Activated CD8-positive, alpha-beta memory T cell treated with anti-CD3 and anti-CD28 coated beads for 36 hours (primary cell): Measurements from ENCODE around the gene CARMIL1. TPM values are rescaled to one million over a fixed set of nuclear protein-coding genes. Genes with fewer than 3 reads are reported as not detected.

Experiments
- CTCF ChIA-PET: fragments of 350-600 bp; sonication (Branson Sonifier 250); formaldehyde crosslinking; loops from one replicate; lab custom pipeline; 2021; ENCODE audit warnings: antibody characterized with exemption; lab: Charles Lee
- POLR2A ChIA-PET: fragments of 350-600 bp; sonication (Branson Sonifier 250); formaldehyde crosslinking; loops from one replicate; lab custom pipeline; 2021; ENCODE audit warnings: antibody characterized with exemption; lab: Charles Lee
- total RNA-seq, 2 experiments: library from RNA; stranded (reverse); gene quantifications; one replicate each; pipeline ENCODE4 v1.2.3, GENCODE V29; 2021

Gene CARMIL1
- total RNA-seq, 2 experiments from 2014 or later: 2.0 TPM

- CTCF ChIA-PET: interaction anchor here (1.0 kb wide), 1 partner anchor 367 kb away, joined by 3 read pairs; no protein-coding TSS in a partner anchor
These were observed 311.8 kb downstream of the CARMIL1 start for GRCh38 chr6:25590986-25591385.

DNA sequence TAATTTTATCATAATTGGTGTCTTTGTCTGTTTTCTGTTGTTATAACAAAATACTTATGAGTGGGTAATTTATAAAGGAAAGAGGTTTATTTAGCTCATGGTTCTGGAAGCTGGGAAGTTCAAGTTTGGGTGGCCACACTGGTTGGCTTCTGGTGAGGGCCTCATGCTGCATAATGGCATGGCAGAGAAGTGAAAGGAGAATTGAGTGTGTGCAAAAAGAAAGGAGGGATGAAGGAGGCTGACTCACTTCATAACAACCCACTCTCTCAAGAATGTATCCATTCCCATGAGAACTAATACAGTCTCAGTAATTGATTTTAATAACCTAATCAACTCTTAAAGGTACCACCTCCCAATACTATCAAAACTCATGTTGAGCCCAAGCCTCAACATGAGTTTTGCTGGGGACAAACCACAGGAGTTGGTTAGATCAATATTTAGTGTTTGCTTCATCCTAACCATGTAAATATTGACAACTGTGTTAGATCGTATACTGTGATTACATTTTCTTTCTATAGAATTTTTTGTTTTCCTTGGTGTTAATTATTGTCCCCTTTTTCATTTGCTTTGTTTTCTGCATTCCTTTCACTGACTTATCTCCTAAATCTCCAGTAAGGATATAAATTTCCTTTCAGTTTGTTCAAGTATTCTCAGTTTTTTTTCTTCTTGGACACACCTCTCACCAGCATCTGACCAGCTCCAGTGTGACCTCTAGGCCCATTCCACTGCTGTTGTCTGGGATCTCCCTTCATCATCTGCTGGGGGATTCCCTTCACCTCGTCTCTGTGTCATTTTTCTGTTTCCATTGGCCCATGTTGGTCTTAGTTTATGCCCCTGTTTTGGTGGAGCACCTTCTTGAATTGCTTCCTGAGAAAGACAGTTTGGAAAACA lies 318.0 kb downstream of the CARMIL1 start:
- CTCF ChIA-PET: interaction anchor here (0.6 kb wide), 1 partner anchor 18 kb away, joined by 3 read pairs; no protein-coding TSS in a partner anchor

More at GRCh38 chr6:25590986-25591385, 311.8 kb downstream of the CARMIL1 start:
- POLR2A ChIA-PET: interaction anchor here (0.6 kb wide), 1 partner anchor 291 kb away, joined by 3 read pairs; no protein-coding TSS in a partner anchor

GRCh38 chr6:25599516-25600085 lies 320.4 kb downstream of the CARMIL1 start:
- CTCF ChIA-PET: no interaction called here
- POLR2A ChIA-PET: no interaction called here

More for the DNA sequence above, 318.0 kb downstream of the CARMIL1 start:
- POLR2A ChIA-PET: no interaction called here

- POLR2A ChIA-PET: no interaction called here
- CTCF ChIA-PET: interaction anchor here (0.6 to 1.2 kb wide), 4 partner anchors 15 to 379 kb away, joined by 3 to 4 read pairs (median 3); no protein-coding TSS in a partner anchor
These were observed 322.9 kb downstream of the CARMIL1 start for GRCh38 chr6:25601800-25602673.

- POLR2A ChIA-PET: no interaction called here
- CTCF ChIA-PET: interaction anchor here (0.6 to 1.2 kb wide), 3 partner anchors 15 to 379 kb away, joined by 3 to 4 read pairs (median 3); no protein-coding TSS in a partner anchor
These were observed 323.5 kb downstream of the CARMIL1 start for GRCh38 chr6:25602674-25602982.

GRCh38 chr6:25603251-25603650 lies 324.1 kb downstream of the CARMIL1 start:
- ChIA-PET POLR2A (no interaction called here), CTCF (interaction anchor here (0.6 to 1.1 kb wide), 2 partner anchors 213 to 380 kb away, joined by 3 read pairs; no protein-coding TSS in a partner anchor)

DNA sequence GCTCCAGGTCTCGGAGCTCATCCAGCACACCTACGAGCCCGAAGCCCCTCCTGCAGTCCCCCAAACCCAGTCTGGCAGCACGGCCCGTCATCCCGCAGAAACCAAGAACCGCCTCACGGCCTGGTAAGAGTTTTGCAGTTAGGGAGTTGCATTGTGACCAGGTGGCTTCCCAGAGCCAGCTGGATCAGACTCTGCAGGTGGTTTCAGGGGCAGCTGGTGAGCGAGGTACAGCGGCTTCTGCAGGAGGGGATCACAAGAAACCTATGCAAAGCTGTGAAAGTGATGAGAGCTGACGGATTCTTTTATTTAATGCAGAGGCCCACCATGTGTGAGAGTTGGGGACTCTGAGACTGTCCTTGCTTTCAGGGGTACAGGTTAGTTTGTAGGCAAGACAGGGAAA lies 327.0 kb downstream of the CARMIL1 start:
- ChIA-PET POLR2A (no interaction called here), CTCF (interaction anchor here (0.9 to 1.5 kb wide), 2 partner anchors 47 to 327 kb away, joined by 3 to 4 read pairs; no protein-coding TSS in a partner anchor)

- POLR2A ChIA-PET: no interaction called here
- CTCF ChIA-PET: interaction anchor here (0.6 kb wide), 1 partner anchor 207 kb away, joined by 4 read pairs; no protein-coding TSS in a partner anchor
These were observed 329.5 kb downstream of the CARMIL1 start for GRCh38 chr6:25608558-25609174.

DNA sequence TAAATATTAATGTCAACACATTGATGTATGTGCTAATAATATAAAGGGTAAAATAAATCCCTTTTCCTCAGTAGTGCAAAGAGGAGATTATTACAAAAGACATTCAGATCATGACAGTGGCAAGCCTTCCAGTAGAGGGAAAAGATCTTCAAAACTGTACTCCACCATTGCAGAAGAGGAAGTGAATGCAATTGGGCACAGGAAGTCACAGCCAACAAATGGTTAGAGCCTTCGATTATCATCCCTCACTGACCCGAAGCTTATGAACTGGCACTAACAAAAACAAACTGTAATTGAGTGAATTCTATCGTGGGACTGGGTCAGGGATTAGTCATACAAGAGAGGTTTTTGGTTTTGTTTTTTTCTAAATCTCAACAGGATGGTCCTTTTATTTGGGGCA lies 333.5 kb downstream of the CARMIL1 start:
- CTCF ChIA-PET: no interaction called here

GRCh38 chr6:25613415-25613814 lies 334.2 kb downstream of the CARMIL1 start:
- POLR2A ChIA-PET: no interaction called here
- CTCF ChIA-PET: no interaction called here

More for the DNA sequence above, 333.5 kb downstream of the CARMIL1 start:
- POLR2A ChIA-PET: no interaction called here

- CTCF ChIA-PET: no interaction called here
- POLR2A ChIA-PET: no interaction called here
These were observed 334.9 kb downstream of the CARMIL1 start for GRCh38 chr6:25614052-25614451.

DNA sequence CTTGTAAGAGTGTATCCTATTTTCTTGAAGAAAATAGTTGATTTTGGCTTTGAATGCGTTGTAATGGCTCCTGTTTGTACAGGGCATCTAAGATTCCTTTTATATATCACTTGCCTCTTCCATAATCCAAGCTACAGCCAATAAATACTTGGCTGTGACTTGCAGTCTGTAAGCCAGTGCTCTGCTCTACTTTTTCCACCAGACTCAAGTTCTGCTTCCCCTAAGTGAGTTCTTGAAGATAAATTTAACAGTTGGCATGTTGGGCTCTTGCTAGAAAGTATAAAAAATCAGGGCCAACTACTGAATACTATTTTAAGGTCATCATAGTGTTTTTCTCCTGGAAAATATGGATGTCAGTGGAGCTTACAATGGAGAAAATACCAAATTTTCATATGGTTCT lies 336.3 kb downstream of the CARMIL1 start:
- CTCF ChIA-PET: interaction anchor here (0.6 kb wide), 1 partner anchor 260 kb away, joined by 3 read pairs; no protein-coding TSS in a partner anchor
- POLR2A ChIA-PET: no interaction called here

DNA sequence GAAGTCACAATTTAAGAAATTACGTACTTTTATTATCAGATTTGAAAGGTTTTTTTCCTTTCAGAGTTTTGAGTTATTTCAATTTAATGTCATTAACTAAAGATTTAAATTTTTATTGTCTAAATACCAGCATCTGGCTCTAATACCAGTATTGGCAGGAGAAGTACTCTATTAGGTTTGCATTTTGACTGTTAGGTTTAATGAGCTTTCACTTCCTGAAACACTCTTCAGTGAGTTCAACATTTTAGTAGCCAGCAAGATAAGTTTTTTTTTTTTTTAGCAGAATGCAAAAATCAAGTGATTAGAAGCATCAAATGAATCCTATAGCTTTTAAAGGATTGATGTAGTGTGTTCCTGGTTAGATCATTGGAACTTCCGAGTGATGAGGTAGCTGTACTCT lies 338.8 kb downstream of the CARMIL1 start:
- ChIA-PET CTCF (no interaction called here), POLR2A (no interaction called here)

GRCh38 chr6:25619217-25619616 lies 340.0 kb downstream of the CARMIL1 start:
- CTCF ChIA-PET: no interaction called here
- POLR2A ChIA-PET: no interaction called here

- POLR2A ChIA-PET: no interaction called here
- CTCF ChIA-PET: no interaction called here
These were observed 341.2 kb downstream of the CARMIL1 start for GRCh38 chr6:25620391-25620790.

GRCh38 chr6:25623065-25623464 lies 343.9 kb downstream of the CARMIL1 start:
- POLR2A ChIA-PET: no interaction called here

DNA sequence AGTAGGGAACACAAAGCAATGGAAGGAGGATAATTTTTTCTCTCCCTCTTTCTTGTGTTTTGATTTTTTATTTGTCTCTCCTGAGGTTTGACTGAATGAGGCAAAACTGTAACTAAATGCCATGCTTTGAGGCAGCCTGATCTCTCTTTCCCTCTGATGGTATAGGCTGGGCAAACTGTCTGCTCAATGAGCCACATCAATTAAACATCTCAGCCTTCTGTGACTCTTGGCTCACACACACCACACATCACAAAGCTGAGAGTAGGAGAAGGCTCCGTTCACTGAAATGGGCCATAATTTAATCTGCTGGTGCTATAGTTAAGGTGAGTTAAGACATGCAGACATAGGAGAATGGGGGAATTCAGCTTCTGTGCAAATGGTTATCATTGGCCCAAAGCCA lies 344.7 kb downstream of the CARMIL1 start:
- ChIA-PET POLR2A (no interaction called here), CTCF (no interaction called here)

More at GRCh38 chr6:25623065-25623464, 343.9 kb downstream of the CARMIL1 start:
- CTCF ChIA-PET: no interaction called here

DNA sequence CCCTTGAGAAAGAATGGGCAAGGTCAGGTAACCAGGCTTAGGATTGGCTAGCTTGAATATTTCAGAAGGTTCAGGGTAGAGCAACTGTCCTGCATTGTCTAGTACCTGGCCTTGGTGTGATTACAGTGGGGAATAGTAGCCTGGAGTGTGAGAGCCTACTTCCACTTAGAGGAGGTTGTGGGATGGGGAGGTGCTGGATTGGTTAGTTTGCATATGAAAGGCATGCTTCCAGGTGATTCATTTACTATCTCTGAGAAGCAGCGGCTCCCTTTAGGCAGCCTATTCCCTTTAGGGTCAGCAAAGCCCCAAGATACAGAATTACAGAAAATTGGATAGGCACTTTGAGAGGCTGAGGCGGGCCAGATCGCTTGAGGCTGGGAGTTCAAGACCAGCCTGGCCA lies 347.8 kb downstream of the CARMIL1 start:
- POLR2A ChIA-PET: no interaction called here
- CTCF ChIA-PET: no interaction called here
